Brain microvascular endothelial cell (primary cell): ENCODE measurements around the gene RAPSN.

Experiments used
- DNase-seq: peaks from one replicate; pipeline ENCODE4 v3.0.0-alpha.2; 2020
- H3K27ac ChIP-seq: fragments of 250-450 bp; sonication (Bioruptor Pico); 2 replicates; pipeline ENCODE4 v1.5.1; 2020; ENCODE audit warnings: mild to moderate bottlenecking, moderate library complexity
- H3K27me3 ChIP-seq: fragments of 250-450 bp; sonication (Bioruptor Pico); replicated peaks from 2 replicates; pipeline ENCODE4 v1.5.1; 2020; ENCODE audit warnings: mild to moderate bottlenecking
- H3K36me3 ChIP-seq: fragments of 250-450 bp; sonication (Bioruptor Pico); replicated peaks from 2 replicates; pipeline ENCODE4 v1.5.1; 2020; ENCODE audit warnings: mild to moderate bottlenecking
- H3K4me3 ChIP-seq: 2 replicates; pipeline ENCODE4 v1.5.1; 2011; ENCODE audit warnings: low read depth, mild to moderate bottlenecking, control low read depth, low read length, moderate library complexity
- CTCF ChIP-seq: IDR thresholded peaks from 2 replicates; pipeline ENCODE4 v1.5.1; 2011; ENCODE audit warnings: low read depth, mild to moderate bottlenecking, moderate library complexity, low read length, control low read depth, inconsistent platforms; ENCODE audit errors: missing control alignments
- in situ Hi-C: cut with HindIII; loops from 2 replicates; pipeline ENCODE4 v1.10.0; 2017; ENCODE audit warnings: low sequenced_read_pairs, low pct_ligation_motif_present

RAPSN gene

GRCh38 chr11:47443028-47443700, 5.8 kb downstream of the RAPSN start:
- TF ChIP-seq CTCF: no peak

GRCh38 chr11:47442514-47442913, 6.4 kb downstream of the RAPSN start:
- no peak for DNase-seq
- no peak for TF ChIP-seq CTCF
- Histone ChIP-seq H3K4me3 (no peak overlapping the region), H3K27ac (no peak overlapping the region), H3K36me3 (no peaks in the 10 kb centered on the region), H3K27me3 (no peaks in the 10 kb centered on the region)
- in situ Hi-C loops: no loop called here

More at GRCh38 chr11:47443028-47443700, 5.8 kb downstream of the RAPSN start:
- no peaks in the 10 kb centered on the region for H3K36me3 ChIP-seq
- no peak for DNase-seq
- no peaks in the 10 kb centered on the region for H3K27me3 ChIP-seq
- H3K4me3 ChIP-seq: no peak overlapping the region
- in situ Hi-C loops: no loop called here
- H3K27ac ChIP-seq: no peak overlapping the region

GRCh38 chr11:47441421-47441820, 7.5 kb downstream of the RAPSN start:
- DNase-seq: no peak
- TF ChIP-seq CTCF: no peak
- no peaks in the 10 kb centered on the region for H3K36me3 ChIP-seq
- H3K4me3 ChIP-seq: no peak overlapping the region
- in situ Hi-C loops: no loop called here
- H3K27me3 ChIP-seq: no peaks in the 10 kb centered on the region
- H3K27ac ChIP-seq: no peak overlapping the region

- Histone ChIP-seq H3K4me3 (no peak overlapping the region), H3K36me3 (no peaks in the 10 kb centered on the region), H3K27me3 (no peaks in the 10 kb centered on the region), H3K27ac (no peak overlapping the region)
- in situ Hi-C loops: no loop called here
- TF ChIP-seq CTCF: no peak
- no peak for DNase-seq
These were observed 8.9 kb downstream of the RAPSN start for GRCh38 chr11:47440054-47440476.

- no peak for DNase-seq
- no peak overlapping the region for H3K4me3 ChIP-seq
- H3K27ac ChIP-seq: no peak overlapping the region
- TF ChIP-seq CTCF: no peak
- H3K36me3 ChIP-seq: no peaks in the 10 kb centered on the region
- in situ Hi-C loops: no loop called here
- H3K27me3 ChIP-seq: no peaks in the 10 kb centered on the region
These were observed 10.2 kb downstream of the RAPSN start for GRCh38 chr11:47438721-47439120.
